ENCODE results near the gene GRN. TPM values are rescaled to one million over a fixed set of nuclear protein-coding genes. Genes with fewer than 3 reads are reported as not detected.

The GRN gene
- total and polyA plus RNA-seq, 2 of the 8 experiments (the other 6 are each of a cell fraction or from before 2014, with no cell fraction given) = 108 to 387 TPM

- peak within 1 kb of the TSS; percentile 78 for H3K18ac ChIP-seq (ENCODE audit: extremely low read depth, low read length)
- peaks cover 0 to 6% of the 10 kb centered on the region in 2 experiments for H4K20me1 ChIP-seq (replicated peaks in 1 of 2; ENCODE audit: control insufficient read depth in 1 of 2, insufficient read depth in 2 of 2, low read length in 2 of 2)
- H3K27me3 ChIP-seq (replicated peaks in 1 of 4; ENCODE audit: control insufficient read depth in 3 of 4, extremely low read depth in 1 of 4, insufficient read depth in 3 of 4, low read length in 3 of 4) = no peaks in the 10 kb centered on the region; a peak in 2 of 7 replicates
- H3K79me1 ChIP-seq (ENCODE audit: low read depth, low read length) = no peaks in the 10 kb centered on the region
- peak within 1 kb of the TSS in 2 of 4 experiments; percentile 13 to 16; a peak in 2 of 7 replicates for H3K9ac ChIP-seq (replicated peaks in 1 of 4; ENCODE audit: extremely low read depth in 1 of 4, low read depth in 3 of 4, low read length in 3 of 4)
- FAIRE-seq = no peak
- H3K23ac ChIP-seq (ENCODE audit: insufficient read length) = no peak within 1 kb of the TSS
- H2AFZ ChIP-seq (ENCODE audit: low read length) = no peak within 1 kb of the TSS
- no peak within 1 kb of the TSS; the same call in 1 of the 2 replicates for H4K8ac ChIP-seq (ENCODE audit: extremely low read depth, insufficient read depth, low read length)
- WGBS, 2 experiments (ENCODE audit: extremely low coverage in 1 of 2, insufficient coverage in 1 of 2, insufficient read length in 1 of 2, insufficient replicate concordance in 2 of 2, low coverage in 1 of 2, low lambda C conversion rate in 2 of 2, missing lambda C conversion rate in 1 of 2) = 1% methylated on average over 13 of the region's 39 CpGs; no CpG with 5 or more reads in 1 of the 2 experiments
- no peak within 1 kb of the TSS for H3K14ac ChIP-seq (ENCODE audit: insufficient read length)
- H3K4ac ChIP-seq (replicated peaks; ENCODE audit: insufficient read length, low read depth, low read length) = no peak within 1 kb of the TSS
- peak in 1 of 2 experiments; percentile 99 for DNase-seq (ENCODE audit: low read depth in 1 of 2, low spot score in 2 of 2)
- H3K36me3 ChIP-seq (ENCODE audit: control insufficient read depth in 2 of 4, insufficient read depth in 4 of 4, low read length in 3 of 4) = no peaks in the 10 kb centered on the region
- peak within 1 kb of the TSS; percentile 80; the same call in 1 of the 2 replicates for H2BK12ac ChIP-seq (ENCODE audit: low read depth, low read length)
- H4K91ac ChIP-seq (replicated peaks; ENCODE audit: insufficient read length, low read length) = no peak within 1 kb of the TSS
- no peak within 1 kb of the TSS for H2BK20ac ChIP-seq (ENCODE audit: low read length)
- no peaks in the 10 kb centered on the region for H3K79me2 ChIP-seq (ENCODE audit: control insufficient read depth in 1 of 2, insufficient read depth in 2 of 2, low read length in 2 of 2)
- H3K9me3 ChIP-seq (ENCODE audit: insufficient read depth in 2 of 2, low read depth in 1 of 2, low read length in 1 of 2) = no peaks in the 10 kb centered on the region
- peaks cover 7 to 38% (median 26%) of the 10 kb centered on the region in 4 experiments for H3K4me1 ChIP-seq (replicated peaks in 1 of 4; ENCODE audit: control insufficient read depth in 3 of 4, insufficient read depth in 4 of 4, low read length in 3 of 4)
- peak within 1 kb of the TSS; percentile 91 for H2BK5ac ChIP-seq (ENCODE audit: low read depth, low read length)
- H2AK5ac ChIP-seq (ENCODE audit: low read depth, low read length) = no peak within 1 kb of the TSS
- no peak within 1 kb of the TSS for H3K56ac ChIP-seq (replicated peaks; ENCODE audit: insufficient read length, low read depth, low read length)
- peak within 1 kb of the TSS; percentile 34 for H2BK120ac ChIP-seq (replicated peaks; ENCODE audit: low read depth, low read length)
- H3K23me2 ChIP-seq (ENCODE audit: low read depth, low read length) = peaks cover 6% of the 10 kb centered on the region
- H3K27ac ChIP-seq (ENCODE audit: low read depth, low read length) = no peak within 1 kb of the TSS
- ChIA-PET POLR2A (ENCODE audit: partially characterized antibody) (interaction anchor here (0.5 to 4.0 kb wide), 9 partner anchors 12 to 745 kb away, joined by 3 to 61 read pairs (median 4); partner anchors contain the start of genes HDAC5, SLC25A39 and UBTF), CTCF (ENCODE audit: partially characterized antibody) (interaction anchor here (0.6 to 3.7 kb wide), 8 partner anchors 11 to 1646 kb away, joined by 3 to 24 read pairs (median 4); partner anchors contain the start of gene UBTF)
- H3K4me3 ChIP-seq (ENCODE audit: extremely low read depth in 1 of 4, insufficient read depth in 2 of 4, low read depth in 3 of 4, low read length in 4 of 4) = peak within 1 kb of the TSS; percentile 43 to 67 (median 54)
- 0 out of 2 replicates have a peak within 1 kb of the TSS, but pooled peaks have one; percentile 88 for H2BK15ac ChIP-seq (ENCODE audit: low read length)
- H3K4me2 ChIP-seq (ENCODE audit: insufficient read depth in 1 of 2, low read depth in 2 of 2, low read length in 2 of 2) = peak within 1 kb of the TSS; percentile 90 to 93
- peak within 1 kb of the TSS; percentile 64 for H4K5ac ChIP-seq (ENCODE audit: insufficient read length, low read depth, low read length)
- TF ChIP-seq, protein P1, sequence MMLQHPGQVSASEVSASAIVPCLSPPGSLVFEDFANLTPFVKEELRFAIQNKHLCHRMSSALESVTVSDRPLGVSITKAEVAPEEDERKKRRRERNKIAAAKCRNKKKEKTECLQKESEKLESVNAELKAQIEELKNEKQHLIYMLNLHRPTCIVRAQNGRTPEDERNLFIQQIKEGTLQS (IDR thresholded peaks at IDR 0.05; ENCODE audit: insufficient read depth, low read depth, low read length) = no peak
- peak; percentile 84; the same call in 1 of the 2 replicates for TF ChIP-seq EGR1 (IDR thresholded peaks at IDR 0.05; ENCODE audit: borderline replicate concordance, low read depth, low read length)
- 0 out of 4 replicates have a peak, but pooled peaks of 1 of the 2 experiments have one; percentile 65 for TF ChIP-seq HDAC2 (IDR thresholded peaks at IDR 0.05; ENCODE audit: borderline replicate concordance in 1 of 2, low read depth in 2 of 2, low read length in 2 of 2)
- peak; percentile 71; the same call in 1 of the 2 replicates for TF ChIP-seq SP1 (IDR thresholded peaks at IDR 0.05; ENCODE audit: low read depth, low read length)
- no peak for TF ChIP-seq CTBP2 (IDR thresholded peaks at IDR 0.05; ENCODE audit: borderline replicate concordance, insufficient read depth, insufficient read length, low read length)
- no peak for TF ChIP-seq CHD2 (IDR thresholded peaks at IDR 0.05; ENCODE audit: low read length)
- no peak for TF ChIP-seq SAP30 (IDR thresholded peaks at IDR 0.05; ENCODE audit: insufficient read depth, insufficient replicate concordance, low read length)
- peak; percentile 84 to 92; a peak in 3 of 4 replicates for TF ChIP-seq SIN3A (conservative IDR thresholded peaks at IDR 0.05 in 1 of 2, IDR thresholded peaks at IDR 0.05 in 1 of 2; ENCODE audit: low read depth in 1 of 2, low read length in 2 of 2)
- no peak for TF ChIP-seq MAFK (IDR thresholded peaks at IDR 0.05; ENCODE audit: low read depth, low read length)
- no peak for TF ChIP-seq KDM1A (IDR thresholded peaks at IDR 0.05; ENCODE audit: borderline replicate concordance, low read length)
- no peak for TF ChIP-seq SIX5 (IDR thresholded peaks at IDR 0.05; ENCODE audit: low read depth, low read length)
These were observed 36.7 kb upstream of the GRN start, which contains the start of gene RUNDC3A for GRCh38 chr17:44308320-44308818. TSS of gene RUNDC3A (plus strand) at chr17:44308601. CDS start at chr17:44308833, 232 bp downstream.
